Dermis blood vessel endothelial cell (primary cell): Measurements from ENCODE around the gene RTF2. TPM values are rescaled to one million over a fixed set of nuclear protein-coding genes. Genes with fewer than 3 reads are reported as not detected.
"Not testable (repeated sequence)": the region's sequence is repeated elsewhere in the genome, so short reads cannot be mapped to it uniquely, and the experiment has no call there.

Experiments used
- DNase-seq: peaks from one replicate; pipeline ENCODE4 v3.0.0; 2010
- total RNA-seq: library from RNA; depleted of rRNA; stranded (reverse); fragments of >200 nt; gene quantifications from 2 replicates; pipeline ENCODE4 v1.2.3, GENCODE V29; 2014

The RTF2 gene
- total RNA-seq, 1 donor from 2014 or later = 93.9 TPM

DNA sequence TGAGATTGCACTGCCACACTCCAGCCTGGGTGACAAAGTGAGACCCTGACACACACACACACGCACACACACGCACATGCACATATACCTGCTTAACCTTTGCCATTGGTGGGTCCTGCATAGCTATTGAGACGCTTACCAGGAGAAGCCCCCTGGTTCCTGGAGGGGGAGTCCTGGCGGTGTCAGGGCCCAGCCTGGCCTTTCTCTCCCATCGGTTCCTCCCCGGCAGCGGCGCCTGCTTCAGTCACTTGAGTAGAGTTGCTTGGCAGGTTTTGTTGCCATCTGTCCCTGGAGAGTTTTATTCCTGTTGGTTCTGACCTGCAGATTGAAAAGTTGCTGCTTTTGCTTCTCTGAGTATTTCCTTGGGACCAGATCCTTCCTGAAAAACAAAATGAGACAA lies 35.5 kb downstream of the RTF2 start:
- DNase-seq = no peak

DNA sequence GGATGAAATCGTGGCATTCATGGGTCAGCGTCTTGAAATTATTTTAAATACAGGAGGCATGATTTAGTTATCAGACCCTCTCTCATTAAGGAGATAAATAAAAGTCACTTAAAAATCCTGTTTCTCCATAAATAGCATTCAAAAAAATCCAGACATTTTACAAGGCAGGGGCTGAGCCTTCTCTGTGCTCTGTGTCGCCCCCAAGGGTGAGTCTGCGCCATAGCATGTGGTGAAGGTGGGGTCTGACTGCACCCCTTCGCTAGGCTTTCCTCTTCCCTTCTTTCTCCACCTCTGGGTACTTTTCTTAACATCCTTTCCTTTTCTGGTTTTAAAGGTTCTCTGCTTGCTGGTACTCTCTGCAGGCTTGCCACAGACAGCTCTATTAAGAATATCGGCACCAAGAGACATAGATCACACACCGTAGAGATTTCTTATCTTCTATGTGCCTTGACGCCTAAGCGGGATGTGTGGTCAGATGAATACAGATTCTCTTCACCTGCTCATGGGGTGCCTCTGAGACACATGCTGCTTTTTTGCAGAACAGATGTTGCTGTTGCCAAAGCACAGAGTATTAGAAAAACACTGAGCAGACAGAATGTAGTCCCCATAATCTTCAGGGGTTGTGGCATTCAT lies 36.1 kb downstream of the RTF2 start:
- DNase-seq = peak; percentile 30

- DNase-seq = peak; percentile 78
Measured at GRCh38 chr20:56506103-56506502, 37.7 kb downstream of the RTF2 start.

DNA sequence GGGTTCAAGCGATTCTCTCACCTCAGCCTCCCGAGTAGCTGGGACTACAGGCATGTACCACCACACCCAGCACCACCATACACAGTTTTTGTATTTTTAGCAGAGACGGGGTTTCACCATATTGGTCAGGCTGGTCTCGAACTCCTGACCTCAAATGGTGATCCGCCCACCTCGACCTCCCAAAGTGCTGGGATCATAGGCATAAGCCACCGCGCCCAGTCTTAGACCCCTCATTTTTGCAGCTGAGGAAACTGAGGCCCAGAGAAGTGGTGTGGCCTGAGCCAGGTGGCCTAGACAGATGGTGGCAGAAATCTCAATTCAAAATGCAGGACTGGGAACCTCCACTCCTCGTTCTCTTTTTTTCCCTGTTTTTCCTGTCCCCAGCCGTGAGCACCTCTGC lies 43.5 kb downstream of the RTF2 start:
- no peak for DNase-seq

DNA sequence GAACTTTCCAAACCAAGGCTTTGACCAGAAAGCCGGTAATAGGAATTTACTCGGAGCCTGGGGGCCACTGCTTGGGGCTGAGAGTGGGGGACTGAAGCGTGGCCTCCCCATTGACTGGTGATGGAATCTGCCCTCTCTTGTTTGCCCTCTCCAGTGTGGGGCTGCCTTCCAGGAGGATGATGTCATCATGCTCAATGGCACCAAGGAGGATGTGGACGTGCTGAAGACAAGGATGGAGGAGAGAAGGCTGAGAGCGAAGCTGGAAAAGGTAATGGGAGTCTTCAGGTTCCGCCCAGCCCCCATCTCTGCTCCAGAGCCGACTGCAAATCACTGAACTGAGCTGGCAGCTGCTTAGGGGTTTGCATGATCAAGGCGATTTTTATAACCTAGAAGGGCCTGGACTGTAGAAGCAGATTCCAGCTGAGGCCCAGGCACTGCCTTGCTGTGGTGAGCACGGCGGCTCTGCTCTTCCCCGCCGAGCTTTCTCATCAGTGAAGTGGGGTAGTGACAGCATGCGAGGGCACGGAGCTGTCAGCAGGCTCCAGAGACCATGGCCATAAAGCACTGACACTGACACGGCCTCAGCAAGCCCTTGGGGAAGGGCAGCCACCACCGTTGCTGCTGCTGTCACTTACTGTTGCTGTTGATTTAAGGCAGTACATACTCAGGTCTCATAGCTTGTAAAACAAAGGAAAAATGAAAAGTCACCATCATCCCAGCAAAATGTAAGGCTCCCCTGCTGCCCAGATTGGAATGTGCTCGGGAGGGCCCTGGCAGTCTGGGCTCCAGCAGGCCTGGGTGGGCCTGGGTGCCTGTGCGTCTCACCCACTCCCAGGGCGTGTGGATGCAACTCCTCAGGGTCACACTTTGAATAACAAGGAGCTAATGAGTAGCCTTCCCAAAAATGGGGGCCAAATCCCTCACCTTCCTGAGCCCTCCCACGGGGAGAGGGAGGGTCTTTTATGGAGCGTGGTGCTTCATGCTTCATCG lies 45.0 kb downstream of the RTF2 start:
- no peak for DNase-seq

DNA sequence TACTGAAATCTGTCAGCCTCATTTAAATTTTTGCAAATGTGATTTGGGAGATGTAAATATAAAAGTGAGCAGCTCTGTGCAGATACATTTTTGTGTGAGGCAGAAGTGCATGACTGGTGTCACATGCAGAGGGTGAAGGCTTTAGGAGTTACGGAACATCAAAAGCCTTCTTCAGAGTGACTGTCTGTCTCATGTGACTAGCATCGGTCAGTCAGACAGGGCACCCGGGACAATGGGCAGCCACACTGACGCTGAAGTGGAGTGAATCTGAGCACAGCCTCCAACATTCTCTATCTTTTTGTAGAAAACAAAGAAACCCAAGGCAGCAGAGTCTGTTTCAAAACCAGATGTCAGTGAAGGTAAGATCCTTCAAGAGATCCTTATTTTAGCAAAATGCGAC lies 48.2 kb downstream of the RTF2 start:
- no peak for DNase-seq

GRCh38 chr20:56517211-56517610 lies 48.8 kb downstream of the RTF2 start:
- no peak for DNase-seq

DNA sequence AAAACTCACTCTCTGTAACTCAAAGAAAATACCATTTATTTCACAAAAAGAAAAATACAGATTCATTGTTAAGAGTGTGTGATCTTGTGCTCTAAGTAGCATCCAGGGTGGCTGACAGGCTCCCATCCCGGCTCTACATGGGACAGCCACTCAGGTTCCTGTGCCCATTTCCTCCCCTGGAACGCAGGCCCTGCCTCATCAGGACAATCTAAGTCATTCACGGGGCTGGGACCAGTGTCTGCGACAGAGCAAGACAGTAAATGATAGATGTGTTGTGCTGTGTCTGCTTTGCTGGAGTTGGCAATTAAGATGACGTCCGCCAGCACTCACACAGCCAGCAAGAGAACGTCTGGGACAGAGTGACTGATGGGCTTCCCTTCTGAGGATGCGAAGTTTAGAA lies 49.2 kb downstream of the RTF2 start:
- no peak for DNase-seq

DNA sequence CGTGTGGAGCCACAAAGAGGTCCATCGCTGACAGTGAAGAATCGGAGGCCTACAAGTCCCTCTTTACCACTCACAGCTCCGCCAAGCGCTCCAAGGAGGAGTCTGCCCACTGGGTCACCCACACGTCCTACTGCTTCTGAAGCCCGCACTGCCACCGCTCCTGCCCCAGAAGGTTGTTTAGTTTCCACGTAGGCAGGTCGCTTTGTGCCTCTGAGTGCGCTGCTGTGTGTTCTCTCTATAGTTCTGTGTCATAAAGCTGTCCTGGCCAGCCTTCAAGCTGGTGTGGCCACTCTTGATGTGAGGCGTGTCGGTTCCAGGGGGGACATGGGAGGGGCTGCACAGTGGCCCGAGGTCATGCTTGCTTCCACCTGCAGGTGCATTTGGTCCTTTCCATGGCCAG lies 49.7 kb downstream of the RTF2 start:
- DNase-seq = no peak

GRCh38 chr20:56518721-56519398 lies 50.4 kb downstream of the RTF2 start:
- DNase-seq = no peak

DNA sequence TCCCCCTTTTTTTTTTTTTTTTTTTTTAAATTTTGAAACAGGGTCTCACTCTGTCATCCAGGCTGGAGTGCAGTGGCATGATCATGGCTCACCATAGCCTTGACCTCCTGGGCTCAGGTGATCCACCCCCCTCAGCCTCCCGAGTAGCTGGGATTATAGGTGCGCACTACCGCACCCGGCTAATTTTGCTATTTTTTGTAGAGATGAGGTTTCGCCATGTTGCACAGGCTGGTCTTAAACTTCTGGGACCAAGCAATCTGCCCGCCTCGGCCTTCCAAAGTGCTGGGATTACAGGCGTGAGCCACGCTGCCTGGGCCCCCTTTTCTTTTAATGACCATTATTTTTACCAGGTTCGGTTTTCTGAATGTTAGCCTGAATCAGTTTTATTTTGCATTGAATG lies 51.1 kb downstream of the RTF2 start:
- DNase-seq = no peak

GRCh38 chr20:56520180-56520579 lies 51.8 kb downstream of the RTF2 start:
- no peak for DNase-seq

DNA sequence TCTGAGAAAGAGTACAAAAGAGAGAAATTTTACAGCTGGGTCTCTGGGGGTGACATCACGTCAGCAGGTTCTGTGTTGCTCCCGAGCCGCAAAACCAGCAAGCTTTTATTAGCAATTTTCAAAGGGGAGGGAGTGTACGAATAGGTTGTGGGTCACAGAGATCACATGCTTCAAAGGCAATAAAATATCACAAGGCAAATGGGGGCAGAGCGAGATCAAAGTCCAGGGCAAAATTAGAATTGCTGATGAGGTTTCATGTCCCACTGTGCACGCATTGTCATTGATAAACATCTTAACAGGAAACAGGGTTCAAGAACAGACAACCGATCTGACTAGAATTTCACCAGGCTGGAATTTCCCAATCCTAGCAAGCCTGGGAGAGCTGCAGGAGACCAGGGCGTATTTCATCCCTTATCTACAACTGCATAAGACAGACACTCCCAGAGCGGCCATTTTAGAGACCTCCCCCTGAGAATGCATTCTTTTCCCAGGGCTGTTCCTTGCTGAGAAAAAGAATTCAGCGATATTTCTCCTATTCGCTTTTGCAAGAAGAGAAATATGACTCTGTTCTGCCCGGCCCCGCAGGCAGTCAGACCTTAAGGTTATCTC lies 52.4 kb downstream of the RTF2 start:
- not testable (repeated sequence) for DNase-seq

DNA sequence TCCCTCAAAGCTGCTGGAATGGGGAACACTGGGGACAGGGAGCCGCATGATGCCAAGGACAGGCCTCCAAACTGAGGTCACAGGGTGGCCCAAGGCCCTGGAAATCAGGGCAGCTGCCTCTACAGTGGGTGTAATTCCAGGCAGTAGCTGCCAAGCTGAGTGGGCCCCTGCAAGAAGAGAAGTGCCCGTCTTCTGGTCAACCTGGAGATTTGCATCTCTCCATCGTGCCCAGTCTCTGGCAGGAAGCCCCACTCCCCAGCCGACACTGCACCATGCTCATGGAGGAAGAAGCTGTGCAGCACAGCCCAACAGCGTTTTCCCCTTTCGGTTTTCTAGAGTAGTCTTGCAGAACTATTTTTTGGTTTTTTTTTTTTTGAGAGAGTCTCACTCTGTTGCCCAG lies 53.9 kb downstream of the RTF2 start:
- no peak for DNase-seq

DNA sequence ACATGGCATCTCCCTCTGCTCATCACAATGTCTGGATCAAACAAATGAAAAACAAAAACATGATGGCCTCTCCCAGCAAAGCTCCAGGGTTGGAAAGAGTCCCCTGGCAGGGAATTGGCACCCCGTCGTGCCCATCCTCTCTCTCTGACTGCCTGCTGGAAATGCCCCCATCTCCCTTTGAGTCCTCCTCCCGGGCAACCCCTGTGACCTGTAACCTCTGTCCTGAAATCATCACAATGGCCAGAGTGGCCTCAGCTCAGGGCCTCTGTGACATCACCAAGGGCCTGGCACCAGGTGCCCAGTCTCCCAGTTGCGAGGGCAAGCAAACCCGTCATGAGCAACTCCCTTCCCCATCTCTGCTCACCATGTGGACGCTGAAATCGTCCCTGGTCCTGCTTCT lies 56.0 kb downstream of the RTF2 start, which contains the start of gene FAM209A:
Gene FAM209A, plus strand, starts transcription at position 301 of the 400 bp plus-strand sequence. Its CDS starts 65 bp downstream, at position 366.
- DNase-seq = not testable (repeated sequence)

- DNase-seq = no peak
Measured at GRCh38 chr20:56527521-56527920, 59.1 kb downstream of the RTF2 start.

DNA sequence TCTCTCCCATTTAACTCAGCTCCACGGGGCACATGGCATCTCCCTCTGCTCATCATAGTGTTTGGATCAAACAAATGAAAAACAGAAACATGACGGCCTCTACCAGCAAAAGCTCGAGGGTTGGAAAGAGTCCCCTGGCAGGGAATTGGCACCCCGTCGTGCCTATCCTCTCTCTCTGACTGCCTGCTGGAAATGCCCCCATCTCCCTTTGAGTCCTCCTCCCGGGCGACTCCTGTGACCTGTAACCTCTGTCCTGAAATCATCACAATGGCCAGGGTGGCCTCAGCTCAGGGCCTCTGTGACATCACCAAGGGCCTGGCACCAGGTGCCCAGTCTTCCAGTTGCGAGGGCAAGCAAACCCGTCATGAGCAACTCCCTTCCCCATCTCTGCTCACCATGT lies 64.5 kb downstream of the RTF2 start, which contains the start of gene FAM209B:
Gene FAM209B, plus strand, starts transcription at position 301 of the 400 bp plus-strand sequence. Its CDS starts 96 bp downstream, at position 397.
- DNase-seq = not testable (repeated sequence)

DNA sequence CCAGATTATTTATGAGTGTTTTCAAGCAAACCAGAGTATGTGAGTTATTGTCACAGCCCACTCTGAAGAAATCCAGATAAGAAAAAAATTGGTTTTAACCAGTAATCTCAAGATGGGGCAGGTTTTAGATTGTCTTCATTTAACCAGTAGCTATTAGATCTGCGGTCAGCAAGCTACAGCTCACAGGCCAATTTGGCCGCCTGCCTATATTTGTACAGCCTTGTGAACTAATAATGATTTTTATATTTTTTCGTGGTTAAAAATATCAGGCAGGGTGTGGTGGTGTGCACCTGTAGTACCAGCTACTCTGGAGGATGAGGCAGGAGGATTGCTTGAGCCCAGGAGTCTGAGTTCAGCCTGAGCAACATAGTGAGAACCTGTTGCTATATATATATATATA lies 69.6 kb downstream of the RTF2 start:
- no peak for DNase-seq

GRCh38 chr20:56540415-56540814 lies 72.0 kb downstream of the RTF2 start:
- no peak for DNase-seq

GRCh38 chr20:56542489-56543030 lies 74.1 kb downstream of the RTF2 start:
- DNase-seq = no peak

- no peak for DNase-seq
Measured at GRCh38 chr20:56551571-56551970, 83.1 kb downstream of the RTF2 start.

DNA sequence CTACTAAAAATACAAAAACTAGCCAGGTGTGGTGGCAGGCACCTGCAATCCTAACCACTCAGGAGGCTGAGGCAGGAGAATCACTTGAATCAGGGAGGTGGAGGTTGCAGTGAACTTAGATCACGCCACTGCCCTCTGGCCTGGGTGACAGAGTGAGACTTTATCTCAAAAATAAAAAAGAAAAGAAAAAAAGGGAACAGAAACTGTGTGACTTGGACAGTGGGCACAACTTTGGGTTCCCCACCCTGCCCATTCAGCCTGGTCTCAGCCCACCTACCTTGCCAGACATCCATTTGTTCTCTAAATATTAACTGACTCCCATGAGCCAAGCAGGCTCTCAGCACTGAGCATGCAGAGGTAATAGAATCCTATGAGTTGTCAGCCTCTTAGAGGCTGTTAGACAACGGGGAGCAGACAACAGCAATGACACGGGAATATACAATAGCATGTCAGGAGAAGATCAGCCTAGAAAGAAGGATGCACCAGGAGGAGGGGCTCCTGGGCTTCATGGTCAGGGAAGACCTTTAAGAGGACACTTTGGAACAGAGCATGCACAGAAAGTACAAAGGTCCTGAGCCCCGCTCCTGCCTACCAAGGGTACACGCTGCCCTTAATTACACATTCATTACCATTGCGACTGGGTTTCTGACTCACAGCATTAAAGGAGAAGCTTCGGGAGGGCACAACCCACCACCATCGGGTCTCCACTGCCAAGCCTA lies 84.6 kb downstream of the RTF2 start:
- no peak for DNase-seq
